WI38 (cell line): ENCODE measurements around the gene MKLN1.

Experiments used
- H3K4me3 ChIP-seq: 2 replicates; pipeline ENCODE4 v1.5.1; 2011; ENCODE audit warnings: low read depth, mild to moderate bottlenecking, control low read depth, low read length
- CTCF ChIP-seq: IDR thresholded peaks from 2 replicates; pipeline ENCODE4 v1.5.1; 2012; ENCODE audit warnings: low read depth, mild to moderate bottlenecking, control low read depth, low read length

The MKLN1 gene

GRCh38 chr7:131364767-131365344 lies 37.2 kb downstream of the MKLN1 start:
- no peak for TF ChIP-seq CTCF
- no peak overlapping the region for H3K4me3 ChIP-seq

GRCh38 chr7:131365838-131366237 lies 38.2 kb downstream of the MKLN1 start:
- no peak for TF ChIP-seq CTCF

GRCh38 chr7:131369354-131369753 lies 41.7 kb downstream of the MKLN1 start:
- no peak overlapping the region for H3K4me3 ChIP-seq
- no peak for TF ChIP-seq CTCF

More at GRCh38 chr7:131365838-131366237, 38.2 kb downstream of the MKLN1 start:
- no peak overlapping the region for H3K4me3 ChIP-seq

GRCh38 chr7:131370523-131370968 lies 42.9 kb downstream of the MKLN1 start:
- no peak for TF ChIP-seq CTCF
- no peak overlapping the region for H3K4me3 ChIP-seq

GRCh38 chr7:131371411-131371810 lies 43.7 kb downstream of the MKLN1 start:
- TF ChIP-seq CTCF = no peak
- no peak overlapping the region for H3K4me3 ChIP-seq

GRCh38 chr7:131372554-131372953 lies 44.9 kb downstream of the MKLN1 start:
- no peak overlapping the region for H3K4me3 ChIP-seq
- no peak for TF ChIP-seq CTCF

- no peak for TF ChIP-seq CTCF
- no peak overlapping the region for H3K4me3 ChIP-seq
Measured at GRCh38 chr7:131374821-131375220, 47.1 kb downstream of the MKLN1 start.
